Lower lobe of right lung (tissue), 2 donors: ENCODE results near the gene CCDC88C. TPM values are rescaled to one million over a fixed set of nuclear protein-coding genes. Genes with fewer than 3 reads are reported as not detected.
A peak's percentile ranks its signal among the peaks of the same experiment; 100 is the strongest.

Experiments used
- ATAC-seq, 2 donors: fragments of 200-7000 bp; cut with Tn5 transposase; one replicate each; pipeline ENCODE4 v1.9.1; 2020 to 2022; ENCODE audit warnings: mild to moderate bottlenecking in 2 of 2, moderate library complexity in 2 of 2
- DNase-seq: peaks from one replicate; pipeline ENCODE4 v3.0.0-alpha.2; 2020
- H3K27ac ChIP-seq: fragments of 200-600 bp; one replicate; pipeline ENCODE4 v1.8.0; 2022
- H3K27me3 ChIP-seq: fragments of 200-600 bp; one replicate; pipeline ENCODE4 v1.8.0; 2022; ENCODE audit warnings: low read depth
- H3K36me3 ChIP-seq: fragments of 200-600 bp; one replicate; pipeline ENCODE4 v1.8.0; 2022; ENCODE audit warnings: mild to moderate bottlenecking
- H3K4me1 ChIP-seq: fragments of 200-600 bp; one replicate; pipeline ENCODE4 v1.8.0; 2022
- H3K4me3 ChIP-seq: fragments of 200-600 bp; one replicate; pipeline ENCODE4 v1.8.0; 2022; ENCODE audit warnings: mild to moderate bottlenecking
- H3K9me3 ChIP-seq: fragments of 200-600 bp; one replicate; pipeline ENCODE4 v1.8.0; 2022
- intact Hi-C: fragments of 100-400 bp; cut with DNase I; formaldehyde crosslinking; loops from one replicate; pipeline ENCODE4 v1.11.0; 2022
- total RNA-seq: library from RNA; stranded (reverse); fragmentation: NEBNext Ultra II Directional; extraction: Animal tissue kit (Norgen Biotek cat#: 25700); gene quantifications from one replicate; pipeline ENCODE4 v1.2.1, GENCODE V29; 2021
- TF ChIP-seq, protein P1 (sequence below): fragments of 200-600 bp; IDR thresholded peaks from one replicate; pipeline ENCODE4 v1.8.0; 2022; ENCODE audit warnings: antibody characterized with exemption, mild to moderate bottlenecking
- donor health status: DM: no; HTN: yes; CAD: no; lungs with severe emphysema.

Gene CCDC88C
- total RNA-seq, 1 donor from 2014 or later: 45.8 TPM

DNA sequence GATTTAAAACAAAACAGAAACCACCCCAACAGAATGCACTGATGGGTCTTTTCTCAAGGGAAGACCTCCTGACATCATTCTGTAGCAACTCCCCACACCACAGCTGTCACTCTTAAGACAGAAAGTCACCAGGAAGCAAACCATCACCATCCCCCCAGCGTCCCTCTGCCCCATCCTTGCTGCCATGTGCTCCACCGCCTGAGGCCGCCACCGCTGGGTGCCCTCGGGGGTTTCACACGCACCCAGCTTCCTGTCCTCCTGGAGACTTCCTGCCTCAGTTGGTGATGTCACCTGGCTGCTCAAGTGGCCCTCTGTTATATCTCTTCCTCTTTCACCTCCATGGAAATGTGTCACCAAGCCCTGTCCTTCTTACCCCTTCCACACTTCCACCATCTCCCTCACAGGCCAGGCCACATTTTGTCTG lies 101.8 kb downstream of the CCDC88C start:
- Histone ChIP-seq H3K27ac (peak overlapping the region; percentile 36), H3K4me3 (no peak overlapping the region), H3K9me3 (no peaks in the 10 kb centered on the region), H3K4me1 (peaks cover 38% of the 10 kb centered on the region), H3K27me3 (no peaks in the 10 kb centered on the region), H3K36me3 (peaks cover 61% of the 10 kb centered on the region)
- ATAC-seq (peak; percentile 22 to 41), DNase-seq (no peak)
- TF ChIP-seq, protein P1, sequence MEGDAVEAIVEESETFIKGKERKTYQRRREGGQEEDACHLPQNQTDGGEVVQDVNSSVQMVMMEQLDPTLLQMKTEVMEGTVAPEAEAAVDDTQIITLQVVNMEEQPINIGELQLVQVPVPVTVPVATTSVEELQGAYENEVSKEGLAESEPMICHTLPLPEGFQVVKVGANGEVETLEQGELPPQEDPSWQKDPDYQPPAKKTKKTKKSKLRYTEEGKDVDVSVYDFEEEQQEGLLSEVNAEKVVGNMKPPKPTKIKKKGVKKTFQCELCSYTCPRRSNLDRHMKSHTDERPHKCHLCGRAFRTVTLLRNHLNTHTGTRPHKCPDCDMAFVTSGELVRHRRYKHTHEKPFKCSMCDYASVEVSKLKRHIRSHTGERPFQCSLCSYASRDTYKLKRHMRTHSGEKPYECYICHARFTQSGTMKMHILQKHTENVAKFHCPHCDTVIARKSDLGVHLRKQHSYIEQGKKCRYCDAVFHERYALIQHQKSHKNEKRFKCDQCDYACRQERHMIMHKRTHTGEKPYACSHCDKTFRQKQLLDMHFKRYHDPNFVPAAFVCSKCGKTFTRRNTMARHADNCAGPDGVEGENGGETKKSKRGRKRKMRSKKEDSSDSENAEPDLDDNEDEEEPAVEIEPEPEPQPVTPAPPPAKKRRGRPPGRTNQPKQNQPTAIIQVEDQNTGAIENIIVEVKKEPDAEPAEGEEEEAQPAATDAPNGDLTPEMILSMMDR: no peak
- intact Hi-C loops: no loop called here

DNA sequence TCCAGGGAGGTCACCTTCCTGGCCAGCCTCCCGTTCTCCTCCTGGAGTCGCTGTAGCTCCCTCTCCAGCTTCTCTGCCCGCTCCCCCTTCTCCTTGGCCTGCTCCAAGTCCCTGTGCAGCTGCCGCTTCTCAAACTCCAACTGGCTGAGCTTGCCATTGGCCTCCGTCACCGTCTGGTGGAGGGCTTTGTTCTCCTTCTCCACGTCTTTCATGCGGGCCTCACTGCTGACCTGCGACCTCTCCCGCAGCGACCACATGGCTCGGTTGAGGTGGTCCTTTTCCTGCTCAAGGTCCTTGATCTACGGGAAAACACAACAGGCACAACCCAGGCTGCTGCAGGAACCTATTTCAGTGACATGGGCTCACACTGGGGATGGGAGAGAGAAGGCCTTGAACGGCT lies 103.8 kb downstream of the CCDC88C start:
- no peaks in the 10 kb centered on the region for H3K27me3 ChIP-seq
- H3K9me3 ChIP-seq: no peaks in the 10 kb centered on the region
- intact Hi-C loops: no loop called here
- peaks cover 38% of the 10 kb centered on the region for H3K4me1 ChIP-seq
- DNase-seq: no peak
- H3K27ac ChIP-seq: no peak overlapping the region
- TF ChIP-seq, protein P1: no peak
- no peak overlapping the region for H3K4me3 ChIP-seq
- peaks cover 64% of the 10 kb centered on the region for H3K36me3 ChIP-seq
- ATAC-seq: no peak

DNA sequence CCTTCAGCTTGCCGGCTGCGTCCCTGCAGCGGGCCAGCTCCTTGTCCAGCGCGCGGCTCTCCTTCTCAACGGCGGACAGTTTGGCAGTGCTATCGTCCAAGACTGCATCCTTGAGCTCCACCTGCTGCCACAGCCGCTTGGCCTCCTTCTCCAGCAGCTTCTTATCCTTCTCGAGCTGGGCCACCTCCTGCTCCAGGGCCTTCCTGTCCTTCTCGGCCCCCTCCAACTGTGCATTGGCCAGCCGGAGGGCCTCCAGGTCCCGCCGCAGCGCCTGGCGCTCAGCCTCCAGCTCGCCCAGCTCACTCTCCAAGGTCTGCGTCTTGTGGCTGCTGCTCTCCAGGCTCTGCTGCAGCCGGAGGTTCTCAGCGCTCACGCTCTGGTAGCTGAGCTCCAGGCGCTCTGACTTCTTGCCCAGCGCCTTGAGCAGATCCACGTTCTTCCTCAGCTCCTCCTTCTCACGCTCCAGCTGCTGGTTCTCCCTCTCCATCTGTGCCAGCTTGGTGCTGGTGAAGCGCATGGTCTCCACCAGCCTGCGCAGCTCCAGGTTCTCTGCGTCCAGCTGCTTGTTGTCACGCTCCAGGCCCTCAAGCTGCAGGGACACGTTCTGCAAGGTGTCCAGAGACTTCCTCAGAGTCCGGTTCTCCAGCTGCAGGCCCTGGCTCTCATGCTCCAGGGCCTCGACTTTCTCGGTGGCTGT lies 104.3 kb downstream of the CCDC88C start:
- no peak overlapping the region for H3K27ac ChIP-seq
- TF ChIP-seq, protein P1: no peak
- ATAC-seq (no peak), DNase-seq (no peak)
- no peak overlapping the region for H3K4me3 ChIP-seq
- H3K9me3 ChIP-seq: no peaks in the 10 kb centered on the region
- H3K27me3 ChIP-seq: no peaks in the 10 kb centered on the region
- H3K36me3 ChIP-seq: peaks cover 70% of the 10 kb centered on the region
- peaks cover 36% of the 10 kb centered on the region for H3K4me1 ChIP-seq
- intact Hi-C loops: no loop called here

DNA sequence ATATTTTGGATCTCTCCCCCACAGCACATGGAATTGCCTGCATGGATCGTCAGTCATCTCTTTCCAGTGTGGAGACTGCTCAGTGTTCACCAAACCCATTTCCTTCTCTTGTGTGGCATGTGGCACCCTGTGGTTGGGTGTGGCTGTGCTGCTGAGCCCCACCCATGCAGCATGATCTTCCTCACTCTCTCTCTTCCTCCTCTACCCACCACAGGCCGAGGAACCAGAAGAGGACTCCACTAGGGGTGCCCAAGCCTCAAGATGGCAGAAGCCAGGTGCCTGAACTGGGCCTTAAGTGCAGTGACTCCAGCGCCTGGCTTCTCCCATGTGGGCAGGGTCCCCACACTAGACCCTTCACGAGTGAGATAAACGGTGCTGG lies 106.3 kb downstream of the CCDC88C start:
- H3K36me3 ChIP-seq: peaks cover 90% of the 10 kb centered on the region
- H3K9me3 ChIP-seq: no peaks in the 10 kb centered on the region
- H3K27ac ChIP-seq: no peak overlapping the region
- H3K4me3 ChIP-seq: no peak overlapping the region
- TF ChIP-seq, protein P1: no peak
- DNase-seq: no peak
- intact Hi-C loops: no loop called here
- ATAC-seq: peak; percentile 56 to 65
- H3K4me1 ChIP-seq: peaks cover 15% of the 10 kb centered on the region
- no peaks in the 10 kb centered on the region for H3K27me3 ChIP-seq

DNA sequence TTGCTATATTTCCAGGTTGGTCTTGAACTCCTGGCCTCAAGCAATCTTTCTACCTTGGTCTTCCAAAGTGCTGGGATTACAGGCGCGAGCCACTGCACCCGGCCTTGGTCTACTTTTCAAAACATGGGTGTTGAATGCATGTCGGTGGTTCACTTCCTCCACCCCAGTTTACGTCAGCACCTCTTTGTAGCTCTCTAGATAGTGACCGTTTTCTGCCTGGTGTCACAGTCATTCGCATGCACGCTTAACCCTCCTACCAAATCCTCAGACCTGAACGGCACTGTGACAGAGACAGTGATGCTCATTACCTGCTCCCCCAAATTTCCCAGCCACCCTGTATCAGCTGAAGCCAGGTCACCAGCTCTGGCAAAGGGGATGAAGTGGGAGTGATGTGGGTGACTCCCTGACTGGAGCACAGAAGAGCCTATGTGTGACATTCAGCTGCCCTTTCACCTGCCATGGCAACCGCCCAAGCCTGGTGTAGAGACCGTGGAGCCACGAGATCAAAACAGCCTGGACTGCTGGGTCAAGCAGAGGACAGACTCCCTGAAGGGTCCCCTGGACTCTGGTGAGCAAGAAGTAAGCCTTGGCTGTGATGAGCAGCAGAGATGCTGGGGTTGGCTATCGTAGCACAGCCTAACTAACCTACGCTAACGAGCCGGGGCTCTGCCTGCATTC lies 106.9 kb downstream of the CCDC88C start:
- intact Hi-C loops: no loop called here
- Histone ChIP-seq H3K9me3 (no peaks in the 10 kb centered on the region), H3K27ac (no peak overlapping the region), H3K4me3 (no peak overlapping the region), H3K36me3 (peaks cover 95% of the 10 kb centered on the region), H3K27me3 (no peaks in the 10 kb centered on the region), H3K4me1 (peaks cover 10% of the 10 kb centered on the region)
- ATAC-seq (no peak), DNase-seq (peak; percentile 42)
- TF ChIP-seq, protein P1: no peak
